B cell (primary cell): ENCODE results near the gene TULP1.

Source experiments
- EZH2 ChIP-seq: IDR thresholded peaks from 2 replicates; pipeline ENCODE4 v1.6.1; 2012; ENCODE audit warnings: borderline replicate concordance, low read depth, mild to moderate bottlenecking, moderate library complexity, low read length; ENCODE audit not compliant: insufficient read depth, poor library complexity, severe bottlenecking
- TF ChIP-seq, protein P1 (sequence below): fragments of 200-600 bp; IDR thresholded peaks from one replicate; pipeline ENCODE4 v1.8.0; 2022; ENCODE audit warnings: antibody characterized with exemption, mild to moderate bottlenecking

DNA sequence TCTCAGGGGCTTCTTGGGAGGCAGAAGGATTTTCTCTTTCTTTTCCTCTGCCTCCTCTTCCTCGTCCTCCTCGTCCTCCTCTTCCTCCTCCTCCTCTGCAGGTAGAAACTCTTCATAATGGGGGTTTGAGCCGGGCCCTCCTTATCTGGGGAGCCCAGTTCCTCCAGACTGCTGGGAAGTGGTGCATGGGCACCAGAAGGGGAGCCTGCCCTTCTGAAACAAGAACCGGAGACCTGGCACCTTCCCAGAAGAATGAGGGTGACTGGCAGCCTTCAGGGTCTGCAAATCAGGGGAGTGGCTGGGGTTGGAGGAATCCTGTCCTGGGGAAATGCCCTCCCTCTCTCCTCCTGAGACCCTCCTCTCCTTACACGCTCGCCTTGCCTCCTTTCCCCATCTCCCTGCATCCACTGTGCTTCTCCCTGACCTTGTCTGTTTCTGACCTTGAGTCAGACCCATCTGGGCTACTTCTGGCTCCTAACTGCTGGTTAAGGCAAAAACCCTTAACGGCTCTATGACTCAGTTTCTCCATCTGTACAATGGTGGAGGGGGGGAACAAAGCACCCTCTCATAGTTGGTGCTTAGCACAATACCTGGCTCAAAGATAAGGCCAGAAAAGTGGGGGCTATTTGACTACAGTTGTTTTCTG lies 1.7 kb downstream of the TULP1 start:
- TF ChIP-seq, protein P1, sequence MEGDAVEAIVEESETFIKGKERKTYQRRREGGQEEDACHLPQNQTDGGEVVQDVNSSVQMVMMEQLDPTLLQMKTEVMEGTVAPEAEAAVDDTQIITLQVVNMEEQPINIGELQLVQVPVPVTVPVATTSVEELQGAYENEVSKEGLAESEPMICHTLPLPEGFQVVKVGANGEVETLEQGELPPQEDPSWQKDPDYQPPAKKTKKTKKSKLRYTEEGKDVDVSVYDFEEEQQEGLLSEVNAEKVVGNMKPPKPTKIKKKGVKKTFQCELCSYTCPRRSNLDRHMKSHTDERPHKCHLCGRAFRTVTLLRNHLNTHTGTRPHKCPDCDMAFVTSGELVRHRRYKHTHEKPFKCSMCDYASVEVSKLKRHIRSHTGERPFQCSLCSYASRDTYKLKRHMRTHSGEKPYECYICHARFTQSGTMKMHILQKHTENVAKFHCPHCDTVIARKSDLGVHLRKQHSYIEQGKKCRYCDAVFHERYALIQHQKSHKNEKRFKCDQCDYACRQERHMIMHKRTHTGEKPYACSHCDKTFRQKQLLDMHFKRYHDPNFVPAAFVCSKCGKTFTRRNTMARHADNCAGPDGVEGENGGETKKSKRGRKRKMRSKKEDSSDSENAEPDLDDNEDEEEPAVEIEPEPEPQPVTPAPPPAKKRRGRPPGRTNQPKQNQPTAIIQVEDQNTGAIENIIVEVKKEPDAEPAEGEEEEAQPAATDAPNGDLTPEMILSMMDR = no peak
- no peak for TF ChIP-seq EZH2
